ENCODE data around the gene ZNF780B. TPM values are rescaled to one million over a fixed set of nuclear protein-coding genes. Genes with fewer than 3 reads are reported as not detected.

ZNF780B gene
- total RNA-seq, 4 donors from 2014 or later = 5.4 to 9.8 (median 8.5) TPM

DNA sequence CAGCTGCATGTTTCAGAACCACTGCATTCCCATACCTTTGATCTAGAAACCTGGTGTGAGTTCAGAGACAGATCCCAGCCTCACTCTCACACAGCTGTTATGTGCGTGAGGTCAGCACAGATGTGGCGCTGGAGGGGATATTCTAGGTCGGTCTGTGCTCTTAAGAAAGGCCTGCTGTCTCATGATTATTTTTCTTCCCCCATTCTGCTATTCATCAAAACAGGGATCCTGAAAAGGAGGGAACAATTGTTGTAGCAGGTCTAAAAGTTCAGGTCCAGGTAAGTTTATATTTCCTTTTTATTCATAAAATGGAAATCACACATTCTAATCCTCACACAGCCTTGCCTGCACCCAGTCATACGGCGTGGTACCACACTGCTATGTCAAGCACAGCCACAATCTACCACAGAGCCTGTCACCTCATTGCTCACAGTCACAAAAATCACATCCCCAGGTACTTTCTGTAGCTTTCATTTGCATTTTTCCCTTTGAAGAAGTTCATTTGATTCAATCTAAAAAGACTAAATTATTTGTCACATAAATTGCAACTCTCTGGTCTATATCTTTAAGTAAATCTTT, 58.3 kb downstream of the ZNF780B start:
- Histone ChIP-seq H3K4me3 (peak overlapping the region; percentile 61), H3K27ac (no peak overlapping the region), H3K27me3 (no peaks in the 10 kb centered on the region), H3K9me3 (no peaks in the 10 kb centered on the region), H3K4me1 (peaks cover 18% of the 10 kb centered on the region), H3K36me3 (no peaks in the 10 kb centered on the region)
- TF ChIP-seq, protein P1, sequence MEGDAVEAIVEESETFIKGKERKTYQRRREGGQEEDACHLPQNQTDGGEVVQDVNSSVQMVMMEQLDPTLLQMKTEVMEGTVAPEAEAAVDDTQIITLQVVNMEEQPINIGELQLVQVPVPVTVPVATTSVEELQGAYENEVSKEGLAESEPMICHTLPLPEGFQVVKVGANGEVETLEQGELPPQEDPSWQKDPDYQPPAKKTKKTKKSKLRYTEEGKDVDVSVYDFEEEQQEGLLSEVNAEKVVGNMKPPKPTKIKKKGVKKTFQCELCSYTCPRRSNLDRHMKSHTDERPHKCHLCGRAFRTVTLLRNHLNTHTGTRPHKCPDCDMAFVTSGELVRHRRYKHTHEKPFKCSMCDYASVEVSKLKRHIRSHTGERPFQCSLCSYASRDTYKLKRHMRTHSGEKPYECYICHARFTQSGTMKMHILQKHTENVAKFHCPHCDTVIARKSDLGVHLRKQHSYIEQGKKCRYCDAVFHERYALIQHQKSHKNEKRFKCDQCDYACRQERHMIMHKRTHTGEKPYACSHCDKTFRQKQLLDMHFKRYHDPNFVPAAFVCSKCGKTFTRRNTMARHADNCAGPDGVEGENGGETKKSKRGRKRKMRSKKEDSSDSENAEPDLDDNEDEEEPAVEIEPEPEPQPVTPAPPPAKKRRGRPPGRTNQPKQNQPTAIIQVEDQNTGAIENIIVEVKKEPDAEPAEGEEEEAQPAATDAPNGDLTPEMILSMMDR (IDR thresholded peaks at IDR 0.05) = no peak
- TF ChIP-seq POLR2A (IDR thresholded peaks at IDR 0.05) (no peak), POLR2AphosphoS5 (IDR thresholded peaks at IDR 0.05) (no peak), EP300 (IDR thresholded peaks at IDR 0.05) (no peak)
- 59% methylated on average over 5 of the region's 5 CpGs for WGBS
- no peak for DNase-seq (ENCODE audit: low spot score in 2 of 2)

GRCh38 chr19:39996811-39997637, 59.0 kb downstream of the ZNF780B start, which contains the start of gene ZNF546:
ZNF546 (plus strand) TSS chr19:39997060; CDS start chr19:39998327, 1,267 bp downstream.
- H3K36me3 ChIP-seq = no peaks in the 10 kb centered on the region
- 6% methylated on average over 25 of the region's 53 CpGs for WGBS

DNA sequence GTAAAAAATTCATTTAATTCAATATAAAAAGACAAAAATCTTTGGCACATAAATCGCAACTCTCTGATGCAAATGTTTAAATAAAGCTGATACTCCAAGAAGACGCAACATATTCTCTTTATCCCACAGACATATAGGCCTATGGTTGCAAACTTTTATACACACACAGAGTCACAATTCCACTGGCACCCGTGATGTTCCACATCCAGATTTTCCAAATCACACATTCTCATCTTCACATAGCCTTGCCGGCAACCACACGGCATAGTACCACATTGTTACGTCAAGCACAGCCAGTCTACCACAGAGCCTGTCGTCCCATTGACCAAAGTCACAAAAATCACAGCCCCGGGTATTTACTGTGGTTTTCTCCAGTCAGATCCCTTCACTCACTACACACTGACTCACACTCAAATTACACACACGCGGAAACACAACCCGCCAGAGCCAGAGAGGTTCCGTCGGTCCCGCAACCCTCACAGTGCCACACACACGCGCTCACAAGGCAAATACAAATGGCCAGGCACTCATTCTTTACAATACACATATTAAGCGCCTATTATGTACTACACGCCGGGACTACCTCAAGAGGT, 59.7 kb downstream of the ZNF780B start:
- 10% methylated on average over 16 of the region's 19 CpGs for WGBS
- no peak for DNase-seq (ENCODE audit: low spot score in 2 of 2)
- no peak for TF ChIP-seq POLR2AphosphoS5 (IDR thresholded peaks at IDR 0.05)
- TF ChIP-seq POLR2A (IDR thresholded peaks at IDR 0.05) = no peak
- TF ChIP-seq EP300 (IDR thresholded peaks at IDR 0.05) = no peak
- TF ChIP-seq, protein P1 (IDR thresholded peaks at IDR 0.05) = no peak

More at GRCh38 chr19:39996811-39997637, 59.0 kb downstream of the ZNF780B start, which contains the start of gene ZNF546:
- peak within 1 kb of the TSS; percentile 72 for H3K27ac ChIP-seq
- TF ChIP-seq, protein P1 (IDR thresholded peaks at IDR 0.05) = no peak
- peak in 2 of 3 donors; percentile 44 to 66 for TF ChIP-seq POLR2AphosphoS5 (IDR thresholded peaks at IDR 0.05)
- TF ChIP-seq POLR2A (IDR thresholded peaks at IDR 0.05) = peak in 1 of 2 donors; percentile 89
- DNase-seq (ENCODE audit: low spot score in 2 of 2) = peak; percentile 92 to 94
- H3K27me3 ChIP-seq = no peaks in the 10 kb centered on the region
- no peaks in the 10 kb centered on the region for H3K9me3 ChIP-seq
- H3K4me1 ChIP-seq = peaks cover 18% of the 10 kb centered on the region
- H3K4me3 ChIP-seq = peak within 1 kb of the TSS; percentile 61

DNA sequence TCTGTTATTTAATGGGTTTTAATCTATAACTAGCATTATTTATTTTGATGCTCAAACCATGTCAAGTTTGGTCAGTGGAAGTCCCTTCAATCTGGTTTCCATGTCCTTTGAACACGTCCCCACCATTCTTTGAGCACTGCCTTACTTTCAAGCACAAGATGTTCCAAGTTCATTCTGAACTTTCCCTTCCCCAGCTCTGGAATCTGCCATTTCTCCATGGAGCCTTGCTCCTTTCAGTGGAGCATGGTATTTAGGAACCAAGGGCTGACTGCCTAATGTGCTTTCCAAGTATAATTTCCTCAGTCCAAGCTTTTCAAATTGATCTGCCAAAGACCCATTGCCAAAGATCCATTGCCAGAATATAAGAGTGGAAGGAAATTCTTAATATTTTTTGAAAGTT, 60.2 kb downstream of the ZNF780B start:
- no peak for DNase-seq (ENCODE audit: low spot score in 2 of 2)
- Histone ChIP-seq H3K9me3 (no peaks in the 10 kb centered on the region), H3K27me3 (no peaks in the 10 kb centered on the region), H3K36me3 (no peaks in the 10 kb centered on the region), H3K27ac (no peak overlapping the region), H3K4me3 (peak overlapping the region; percentile 61), H3K4me1 (peaks cover 18% of the 10 kb centered on the region)
- TF ChIP-seq POLR2A (IDR thresholded peaks at IDR 0.05) = no peak
- 69% methylated on average over 1 of the region's 1 CpG for WGBS

More for the DNA sequence above, 59.7 kb downstream of the ZNF780B start:
- peak overlapping the region; percentile 61 for H3K4me3 ChIP-seq
- peak overlapping the region; percentile 72 for H3K27ac ChIP-seq
- no peaks in the 10 kb centered on the region for H3K36me3 ChIP-seq
- H3K4me1 ChIP-seq = peaks cover 18% of the 10 kb centered on the region
- H3K9me3 ChIP-seq = no peaks in the 10 kb centered on the region
- no peaks in the 10 kb centered on the region for H3K27me3 ChIP-seq

DNA sequence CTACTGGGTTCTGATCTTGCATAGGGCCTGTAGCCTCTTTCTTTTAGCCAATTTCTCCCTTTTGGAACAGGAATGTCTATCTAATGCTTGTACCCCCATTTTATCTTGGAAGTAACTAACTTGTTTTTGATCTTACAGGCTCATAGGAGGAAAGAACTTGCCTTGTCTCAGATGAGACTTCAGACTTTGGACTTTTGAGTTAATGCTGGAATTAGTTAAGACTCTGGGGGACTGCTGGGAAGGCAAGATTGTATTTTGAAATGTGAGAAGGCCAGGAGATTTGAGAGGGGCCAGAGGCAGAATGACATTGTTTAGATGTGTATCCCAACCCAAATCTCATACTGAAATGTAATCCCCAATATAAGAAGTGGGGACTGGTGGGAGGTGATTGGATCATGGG, 61.7 kb downstream of the ZNF780B start:
- Histone ChIP-seq H3K27me3 (no peaks in the 10 kb centered on the region), H3K9me3 (no peaks in the 10 kb centered on the region), H3K4me1 (peaks cover 18% of the 10 kb centered on the region), H3K27ac (no peak overlapping the region), H3K36me3 (no peaks in the 10 kb centered on the region), H3K4me3 (no peak overlapping the region)
- no peak for TF ChIP-seq POLR2A (IDR thresholded peaks at IDR 0.05)
- TF ChIP-seq POLR2AphosphoS5 (IDR thresholded peaks at IDR 0.05) = no peak
- no peak for TF ChIP-seq EP300 (IDR thresholded peaks at IDR 0.05)
- TF ChIP-seq, protein P1 (IDR thresholded peaks at IDR 0.05) = no peak
- no peak for DNase-seq (ENCODE audit: low spot score in 2 of 2)

All from suprapubic skin (tissue), 4 donors.